Activated T-helper 1 cell treated with anti-CD3 and anti-CD28 coated beads, Interleukin-2, amount 50 U/mL, for 16 hours (primary cell): ENCODE data around the gene RPL32.
"Not testable (repeated sequence)": the region's sequence is repeated elsewhere in the genome, so short reads cannot be mapped to it uniquely, and the experiment has no call there.

ENCODE experiments used
- DNase-seq, 2 donors: peaks; one replicate each; pipeline ENCODE4 v3.0.0-alpha.2; 2020; ENCODE audit warnings: low read depth in 1 of 2, low spot score in 1 of 2

RPL32 gene

DNA sequence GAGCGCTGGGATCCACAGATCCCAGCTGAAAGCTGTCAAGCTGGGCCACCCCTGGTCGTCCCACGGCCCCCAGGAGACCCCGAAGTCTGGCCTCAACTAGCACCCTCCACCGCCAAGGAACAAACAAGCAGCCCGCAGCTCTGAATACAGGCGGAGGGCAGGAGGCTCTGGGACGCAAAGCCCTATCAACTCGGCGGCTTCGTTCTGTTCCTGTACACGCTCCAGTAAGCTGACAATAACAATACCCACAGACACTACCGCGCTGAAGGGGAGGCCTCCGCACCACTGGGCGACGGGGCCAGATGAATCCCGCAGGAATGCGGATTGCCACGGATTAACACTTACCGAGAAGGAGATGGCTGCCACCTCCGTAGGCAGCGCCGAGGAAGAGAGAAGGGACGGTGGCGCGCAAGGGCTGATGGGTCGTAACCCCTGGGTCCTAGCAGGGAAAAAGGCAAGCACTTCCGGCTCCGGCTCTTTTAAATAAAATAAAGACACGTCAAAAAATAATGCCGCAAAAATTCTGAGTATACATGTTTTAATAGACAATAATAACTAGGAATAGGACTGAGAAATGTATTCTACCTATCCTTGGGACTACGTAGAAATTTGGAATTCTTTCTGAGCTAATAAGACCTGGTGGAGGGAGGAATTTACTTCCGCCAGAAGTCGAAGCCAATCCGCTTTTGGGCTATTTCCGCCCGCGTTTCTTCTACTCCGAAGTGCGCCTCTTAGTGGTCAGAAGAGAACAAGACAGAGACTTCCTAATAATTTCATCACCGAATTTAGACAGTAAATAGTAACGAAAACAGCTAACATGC lies at the start of gene RPL32:
Gene RPL32, minus strand, starts transcription at position 417 of the 821 bp plus-strand sequence. CDS start 1,328 bp downstream, outside the sequence.
- peak; percentile 68 to 74 for DNase-seq

DNA sequence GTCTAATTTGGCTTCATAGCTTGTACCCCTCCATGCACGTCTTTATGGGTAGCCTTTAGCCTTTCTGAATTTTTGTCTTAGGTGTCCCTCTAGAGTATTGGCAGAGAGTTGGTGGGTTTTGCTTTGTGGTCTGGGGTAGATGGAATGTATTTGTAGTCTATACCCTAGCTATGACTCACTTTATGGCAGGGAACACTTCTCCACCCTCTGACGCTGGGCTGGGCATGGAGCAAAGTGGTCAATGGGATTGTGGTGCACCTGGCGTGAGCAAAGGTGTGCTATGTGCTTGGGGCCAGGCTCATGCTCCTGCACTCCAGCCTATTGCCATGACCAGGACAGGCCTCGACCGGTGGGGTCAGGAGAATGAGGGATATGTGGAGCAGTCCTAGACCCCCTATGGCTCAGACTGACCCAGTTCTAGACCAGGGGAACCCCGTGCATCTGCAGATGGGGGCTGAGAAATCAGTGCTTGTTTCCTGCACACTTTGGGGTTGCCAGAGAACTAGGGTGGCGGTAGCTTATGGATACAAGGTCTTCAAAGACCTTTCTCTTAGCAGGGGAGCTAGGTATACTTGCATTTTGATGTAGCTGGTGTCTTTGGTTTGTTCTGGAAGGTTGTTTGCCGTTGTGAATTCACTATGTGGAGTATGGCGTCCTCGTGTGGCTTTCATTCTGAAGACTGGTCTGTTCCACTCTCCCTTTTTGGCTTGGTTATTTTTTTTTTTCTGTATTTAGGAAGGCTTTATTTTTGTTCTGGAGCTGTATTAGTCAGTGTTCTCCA lies 49.4 kb upstream of the RPL32 start:
- no peak for DNase-seq

DNA sequence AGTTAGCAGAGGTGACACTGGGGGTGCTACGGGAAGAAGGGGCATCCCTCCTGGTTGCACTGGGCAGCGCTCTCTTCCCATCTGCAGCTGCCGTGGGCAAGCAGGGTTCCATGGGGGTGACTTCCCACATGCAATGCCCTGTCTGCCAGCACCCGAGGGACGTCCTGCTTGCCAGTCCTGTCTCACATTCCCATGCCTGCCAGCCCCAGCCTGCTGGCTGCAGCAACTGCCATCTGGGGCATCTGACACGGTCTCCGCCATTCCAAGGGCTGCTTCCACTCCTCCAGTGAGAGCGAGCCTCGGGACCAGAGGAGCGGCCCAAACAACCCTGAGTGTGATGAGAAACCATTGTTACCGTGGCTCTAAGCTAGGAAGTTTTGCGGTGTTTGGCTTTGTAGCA lies 45.4 kb upstream of the RPL32 start:
- no peak for DNase-seq

DNA sequence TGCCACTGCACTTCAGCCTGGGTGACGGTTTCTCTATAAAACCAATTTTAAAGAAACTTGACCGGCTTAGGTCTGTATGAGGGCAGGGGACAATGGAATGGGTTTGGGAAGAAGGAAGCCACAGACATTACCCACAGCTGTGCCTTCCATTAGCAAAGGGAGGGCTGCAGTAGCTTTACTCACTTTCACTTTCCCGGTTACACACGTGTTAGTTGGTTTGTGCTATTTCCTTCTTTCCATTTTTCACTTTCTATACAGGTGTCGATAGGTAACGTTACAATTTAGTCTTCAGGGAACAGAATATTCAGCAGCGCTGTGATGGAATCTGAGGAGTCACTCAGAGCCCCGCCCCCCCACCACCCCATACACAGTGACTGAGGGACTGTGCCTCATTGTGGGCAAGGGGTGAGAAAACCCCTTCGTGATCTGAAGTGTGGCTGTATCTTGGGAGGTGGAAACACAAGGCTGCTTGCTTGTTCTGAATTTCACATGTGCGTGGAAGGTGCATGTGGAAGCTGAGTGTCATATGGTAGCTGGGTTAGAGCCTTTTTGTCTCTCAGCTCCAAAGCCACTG lies 44.8 kb upstream of the RPL32 start:
- no peak for DNase-seq

DNA sequence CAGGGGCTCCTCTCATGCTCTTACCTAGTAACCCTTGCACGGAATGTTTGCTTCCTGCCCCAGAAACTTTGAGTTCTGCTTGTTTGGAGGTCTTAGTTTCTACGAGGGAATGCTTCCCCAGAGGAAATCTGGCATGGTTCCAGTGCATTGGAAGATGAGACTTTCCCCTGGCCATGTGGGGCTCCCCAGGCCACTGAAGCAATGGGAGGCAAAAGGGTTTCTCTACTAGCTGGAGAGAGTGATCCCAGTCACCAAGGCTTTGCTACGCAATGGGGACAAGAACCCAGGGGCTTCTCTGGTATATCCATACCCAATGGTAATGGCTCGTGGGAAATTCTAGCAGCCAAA lies 44.2 kb upstream of the RPL32 start:
- no peak for DNase-seq

DNA sequence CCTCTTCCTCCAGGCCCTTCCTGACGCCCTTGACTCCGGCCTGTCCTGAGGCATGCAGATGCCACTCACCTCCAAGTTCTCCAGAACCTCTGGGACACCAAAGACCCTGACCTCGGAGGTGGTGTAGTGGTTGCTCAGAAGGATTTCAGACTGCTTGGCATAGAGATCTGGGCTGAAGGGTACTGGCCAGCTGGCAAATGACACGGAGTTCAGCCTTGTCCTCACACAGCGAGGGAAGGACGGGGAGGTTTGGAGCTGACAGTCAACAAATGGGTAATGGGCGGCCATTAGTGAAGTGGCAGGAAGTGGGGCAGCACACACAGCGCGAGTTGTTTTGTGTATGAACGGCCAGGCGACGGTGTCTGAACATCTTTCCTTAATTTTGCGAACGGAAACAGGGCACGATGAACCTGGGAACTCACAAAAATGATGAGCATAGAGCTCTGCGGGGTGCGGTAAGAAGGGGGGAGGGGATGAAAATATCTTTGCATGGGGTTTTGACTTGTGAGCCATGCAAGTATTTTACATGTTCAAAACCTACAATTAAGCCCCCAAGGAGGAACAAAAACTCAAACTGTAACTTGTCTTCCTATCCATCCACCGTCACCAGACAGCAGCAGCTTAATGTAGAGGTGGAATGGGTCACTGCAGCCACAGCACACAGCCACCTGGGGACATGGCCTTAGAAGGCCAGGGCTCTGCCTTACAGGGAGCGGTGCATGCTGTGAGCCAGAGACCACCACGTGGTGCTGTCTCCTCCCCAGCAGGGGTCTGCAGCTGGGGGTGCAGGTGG lies 43.6 kb upstream of the RPL32 start:
- DNase-seq: no peak

DNA sequence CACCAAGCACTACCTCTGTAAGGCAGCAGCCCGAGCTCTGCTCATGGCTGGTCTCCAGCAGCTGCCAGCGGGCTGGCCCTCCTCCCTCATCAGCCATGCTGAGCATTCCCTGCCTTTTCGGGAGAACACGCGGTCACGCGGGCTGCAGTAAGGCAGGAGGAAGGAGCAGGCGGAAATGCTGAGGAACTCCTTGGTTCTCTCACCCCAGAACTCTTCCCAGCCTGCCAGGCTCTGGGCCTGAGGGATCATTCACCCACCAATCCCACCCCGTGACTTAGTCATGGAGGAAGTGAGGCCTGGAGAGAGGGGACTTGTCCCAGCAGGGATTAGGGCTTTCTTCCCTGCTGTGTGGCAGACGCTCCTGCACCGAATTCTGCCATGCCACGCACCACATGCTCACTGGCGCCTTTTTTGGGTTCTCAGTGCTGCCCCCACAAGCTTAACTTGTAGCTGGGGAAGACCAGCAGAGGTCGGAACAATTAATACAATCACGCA lies 42.9 kb upstream of the RPL32 start:
- DNase-seq: no peak

DNA sequence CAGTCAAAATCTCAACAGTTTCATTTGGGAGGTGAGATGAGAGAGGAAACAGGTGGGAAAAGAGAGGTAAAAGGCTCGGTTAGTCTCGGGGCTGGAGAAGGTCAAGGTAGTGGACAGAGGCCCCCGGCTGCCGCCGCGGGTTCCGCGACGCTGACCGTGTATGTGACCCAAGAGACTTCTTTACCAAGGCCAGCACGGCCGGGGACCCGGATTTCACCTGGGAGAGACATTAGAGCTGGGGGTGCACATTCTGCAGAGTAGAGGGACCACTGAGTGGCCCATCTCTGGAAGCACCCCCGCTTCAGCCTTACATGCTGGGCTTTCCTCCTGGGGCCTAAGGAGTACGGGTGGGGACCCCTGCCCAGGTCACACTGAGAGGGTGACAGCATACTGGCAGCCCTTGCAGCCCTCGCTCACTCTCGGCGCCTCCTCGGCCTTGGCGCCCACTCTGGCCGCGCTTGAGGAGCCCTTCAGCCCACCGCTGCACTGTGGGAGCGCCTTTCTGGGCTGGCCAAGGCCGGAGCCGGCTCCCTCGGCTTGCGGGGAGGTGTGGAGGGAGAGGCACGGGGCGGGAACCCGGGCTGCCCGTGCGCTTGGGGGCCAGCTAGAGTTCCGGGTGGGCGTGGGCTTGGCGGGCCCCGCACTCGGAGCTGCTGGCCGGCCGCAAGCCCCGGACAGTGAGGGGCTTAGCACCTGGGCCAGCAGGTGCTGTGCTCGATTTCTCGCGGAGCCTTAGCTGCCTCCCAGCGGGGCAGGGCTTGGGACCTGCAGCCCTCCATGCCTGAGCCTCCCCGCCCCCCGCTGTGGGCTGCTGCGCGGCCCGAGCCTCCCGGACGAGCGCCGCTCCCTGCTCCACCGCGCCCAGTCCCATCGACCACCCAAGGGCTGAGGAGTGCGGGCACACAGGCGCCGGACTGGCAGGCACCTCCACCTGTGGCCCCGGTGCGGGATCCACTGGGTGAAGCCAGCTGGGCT lies 41.3 kb upstream of the RPL32 start:
- DNase-seq: no peak

DNA sequence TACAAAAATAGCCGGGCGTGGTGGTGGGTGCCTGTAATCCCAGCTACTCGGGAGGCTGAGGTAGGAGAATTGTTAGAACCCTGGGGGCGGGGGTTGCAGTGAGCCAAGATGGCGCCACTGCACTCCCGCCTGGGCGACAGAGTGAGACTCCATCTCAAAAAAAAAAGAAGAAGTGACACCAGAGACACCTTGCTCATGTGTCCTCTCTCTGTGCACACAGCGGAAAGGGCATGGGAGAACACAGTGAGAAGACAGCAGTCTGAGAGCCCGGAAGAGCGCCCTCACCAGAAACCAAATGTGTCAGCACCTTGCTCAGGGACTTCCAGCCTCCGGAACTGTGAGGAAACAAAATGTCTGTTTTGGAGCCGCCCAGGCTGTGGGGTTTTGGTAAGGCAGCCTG lies 40.5 kb upstream of the RPL32 start:
- DNase-seq: not testable (repeated sequence)

DNA sequence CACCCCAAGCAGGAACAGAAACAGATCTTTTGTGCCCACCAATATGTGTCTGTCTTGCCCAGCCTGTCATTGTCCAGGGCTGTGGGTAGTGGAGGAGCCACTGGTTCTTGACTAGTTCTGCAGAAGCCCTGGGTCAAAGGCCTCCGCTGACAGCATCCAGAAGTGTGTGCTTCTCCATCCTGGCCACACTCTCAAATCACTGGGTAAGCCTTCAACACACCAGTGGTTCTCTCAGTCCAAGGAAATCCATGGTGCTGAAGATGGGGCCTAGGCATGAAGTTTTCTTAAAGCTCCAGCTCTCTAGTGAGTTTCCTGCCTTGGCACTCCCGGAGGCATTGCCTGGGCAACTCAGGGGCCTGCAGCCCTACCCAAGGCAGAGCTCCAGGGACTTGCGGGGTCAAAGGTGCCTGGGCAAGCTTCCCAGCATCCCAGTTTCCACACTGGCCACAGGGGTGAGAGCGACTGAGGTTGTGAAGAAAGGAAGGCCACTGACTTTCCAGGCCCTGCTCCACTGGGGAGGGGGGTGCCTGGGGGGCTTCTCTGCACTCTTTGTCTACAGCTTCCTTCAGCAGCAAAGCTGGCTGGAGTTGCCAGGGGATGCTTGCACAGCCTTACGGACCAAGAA lies 37.9 kb upstream of the RPL32 start:
- no peak for DNase-seq

DNA sequence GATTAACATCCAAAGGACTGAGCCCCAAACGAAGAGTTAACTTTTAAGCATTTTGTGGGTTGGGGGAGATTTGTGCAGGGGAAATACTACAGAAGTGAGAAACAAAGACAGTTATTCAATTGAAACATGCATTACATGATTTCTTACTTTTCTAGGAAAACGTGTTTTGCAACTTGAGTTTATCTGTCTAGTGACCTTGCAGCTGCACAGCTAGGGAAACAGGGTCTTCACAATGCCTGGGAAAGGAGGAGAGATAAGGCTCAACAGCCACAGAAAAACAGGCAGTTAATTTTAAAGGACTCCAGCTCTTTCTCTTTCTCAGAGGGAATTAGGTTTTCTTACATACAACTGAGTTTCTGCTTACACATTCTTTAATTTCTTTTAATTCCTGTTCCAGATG lies 37.4 kb upstream of the RPL32 start:
- not testable (repeated sequence) for DNase-seq

DNA sequence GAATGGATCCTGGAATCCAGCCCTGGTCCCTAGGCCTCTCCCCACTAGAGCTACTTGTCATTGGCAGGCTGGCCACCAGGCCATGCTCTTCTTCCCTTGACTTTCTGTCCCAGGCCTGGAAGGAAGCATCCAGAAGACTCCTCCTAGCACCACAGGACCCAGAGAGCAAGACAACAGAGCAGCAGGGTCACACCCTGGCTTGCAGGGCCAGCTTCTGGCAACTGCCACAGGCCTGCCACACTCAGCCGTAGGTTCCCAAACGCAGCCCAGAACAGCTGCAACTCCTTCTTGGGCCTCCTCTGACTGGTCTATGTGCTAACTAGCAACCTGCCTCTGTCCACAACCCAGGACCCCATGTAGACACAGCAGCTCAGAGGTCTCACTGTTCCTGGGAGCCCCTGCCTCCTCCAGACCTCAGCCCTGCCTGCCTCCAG lies 36.8 kb upstream of the RPL32 start:
- DNase-seq: no peak

DNA sequence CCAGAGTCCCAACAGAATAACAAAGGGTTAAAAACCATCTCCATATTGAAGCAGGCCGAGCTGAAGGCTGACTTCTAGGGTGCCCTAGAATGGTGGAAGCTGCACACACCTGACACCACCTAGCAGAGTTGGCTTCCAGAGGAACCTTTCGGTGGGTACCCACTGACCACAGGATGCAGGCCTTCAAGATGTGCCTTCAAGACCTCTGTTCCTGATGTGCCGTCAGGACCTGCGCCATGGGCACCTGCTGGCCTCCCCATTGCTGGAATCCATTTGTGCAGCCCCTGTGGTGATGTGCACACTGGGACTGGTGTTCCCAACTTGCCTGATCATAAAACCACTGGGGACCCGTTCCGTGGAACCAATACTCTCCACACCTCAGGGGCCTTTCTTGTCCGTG lies 35.7 kb upstream of the RPL32 start:
- DNase-seq: no peak

DNA sequence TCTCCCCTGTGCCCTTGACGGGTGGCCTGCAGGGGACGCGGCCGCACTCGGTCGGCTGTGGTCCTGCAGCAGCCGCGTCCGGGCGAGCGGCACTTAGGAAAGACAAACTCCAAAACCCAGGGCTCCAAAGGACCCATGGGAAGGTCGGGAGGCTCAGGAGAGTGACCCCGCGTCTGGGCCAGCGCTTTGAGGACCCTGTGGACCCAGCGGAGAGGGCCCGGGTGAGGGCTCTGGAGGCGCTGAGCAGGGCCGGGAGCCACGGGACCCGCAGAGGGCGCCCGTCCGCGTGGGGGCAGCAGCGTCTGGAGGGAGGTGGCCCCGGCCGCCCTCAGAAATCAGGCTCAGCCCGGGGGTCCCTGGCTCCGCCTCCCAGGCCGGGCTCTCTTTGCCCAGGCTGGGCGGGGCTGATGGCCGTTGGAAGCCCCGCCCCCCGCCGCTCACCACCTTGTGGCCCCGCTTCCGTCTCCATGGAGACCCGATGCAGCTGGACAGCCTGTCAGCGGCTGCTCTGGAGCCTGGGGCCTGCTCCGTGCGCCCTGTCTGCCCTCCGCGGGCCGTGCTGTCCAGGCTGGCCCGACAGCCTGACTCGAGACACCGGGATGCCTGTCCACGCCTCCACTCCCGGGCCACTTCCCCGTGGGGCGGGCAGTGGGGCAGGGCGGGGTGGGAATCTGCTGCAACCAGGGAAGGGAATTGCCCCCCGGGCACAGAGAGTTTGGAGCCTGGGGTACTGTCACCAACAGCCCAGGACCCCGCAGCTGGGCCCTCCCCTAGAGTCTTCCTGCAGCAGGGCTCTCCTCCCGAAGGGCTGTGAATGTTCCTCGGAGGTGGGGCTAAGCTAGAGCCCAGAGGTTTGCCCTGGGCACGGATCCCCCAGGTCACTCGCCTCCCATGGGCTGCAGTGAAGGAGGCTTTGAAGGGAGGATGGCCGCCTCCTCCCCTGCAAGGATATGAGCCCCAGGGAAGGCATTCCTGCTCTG lies 34.8 kb upstream of the RPL32 start:
- no peak for DNase-seq

DNA sequence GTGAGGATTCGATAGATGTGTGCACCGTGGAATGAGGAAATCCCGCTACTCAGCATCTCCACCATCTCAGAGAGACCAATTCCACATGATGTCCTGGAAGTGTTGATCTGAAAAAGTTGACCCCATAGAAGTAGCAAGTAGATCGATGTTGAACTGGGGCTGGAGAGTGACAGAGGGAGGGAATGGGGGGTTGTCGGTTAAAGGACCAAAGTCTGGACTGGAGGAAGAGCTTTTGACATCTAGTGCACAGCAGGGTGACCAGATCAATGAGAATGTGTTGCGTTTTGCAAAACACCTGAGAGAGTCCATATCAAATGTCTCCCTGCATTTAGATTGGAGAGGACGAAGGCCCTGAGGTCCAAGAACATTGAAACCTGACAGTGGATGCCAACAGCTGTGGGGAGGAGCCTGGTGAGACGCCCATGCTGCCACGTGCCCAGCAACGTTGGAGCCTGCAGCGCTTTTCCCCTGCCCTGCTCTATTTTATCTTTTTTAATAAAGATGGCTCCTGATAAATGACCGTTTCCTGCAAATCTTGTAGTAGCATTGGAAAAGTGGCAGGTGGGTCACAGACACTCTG lies 30.1 kb upstream of the RPL32 start:
- no peak for DNase-seq

DNA sequence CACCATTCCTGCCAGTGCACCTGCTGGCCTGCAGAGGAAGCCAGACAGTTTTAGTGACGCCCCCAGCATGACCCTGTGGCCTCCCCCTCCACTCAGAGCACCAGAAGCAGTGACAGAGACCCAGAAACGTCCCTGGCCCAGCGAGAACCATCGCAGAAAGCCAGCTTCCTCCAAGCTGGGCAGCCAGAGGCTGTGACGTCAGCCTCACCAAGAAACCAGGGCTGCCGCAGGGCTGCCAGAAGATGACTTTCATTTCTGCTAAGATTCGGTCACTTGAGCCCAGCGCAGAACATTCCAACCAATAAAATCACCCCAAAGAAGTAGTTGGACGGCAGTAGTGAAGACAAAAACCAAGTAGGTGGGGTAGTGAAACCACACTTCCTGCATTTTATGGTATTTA lies 29.6 kb upstream of the RPL32 start:
- no peak for DNase-seq

DNA sequence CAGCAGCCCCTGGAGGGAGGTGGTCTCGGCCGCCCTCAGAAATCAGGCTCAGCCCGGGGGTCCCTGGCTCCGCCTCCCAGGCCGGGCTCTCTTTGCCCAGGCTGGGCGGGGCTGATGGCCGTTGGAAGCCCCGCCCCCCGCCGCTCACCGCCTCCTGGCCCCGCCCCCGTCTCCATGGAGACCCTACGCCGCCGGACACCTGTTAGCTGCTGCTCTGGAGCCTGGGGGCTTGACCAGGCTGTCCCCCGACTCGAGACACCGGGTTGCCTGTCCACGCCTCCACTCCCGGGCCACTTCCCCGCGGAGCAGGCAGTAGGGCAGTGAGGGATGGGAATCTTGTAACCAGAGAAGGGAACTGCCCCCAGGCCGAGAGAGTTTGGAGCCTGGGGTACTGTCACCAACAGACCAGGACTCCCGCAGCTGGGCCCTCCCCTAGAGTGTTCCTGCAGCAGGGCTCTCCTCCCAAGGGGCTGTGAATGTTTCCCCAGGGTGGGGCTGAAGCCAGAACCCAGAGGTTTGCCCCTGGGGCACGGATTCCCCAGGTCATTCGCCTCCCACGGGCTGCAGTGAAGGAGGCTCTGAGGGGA lies 27.8 kb upstream of the RPL32 start:
- no peak for DNase-seq
